Spleen (tissue), 7 donors: ENCODE results near the gene GPAM.

Experiments
- POLR2A ChIP-seq, 3 donors: fragments of 450-650 bp; IDR thresholded peaks; one replicate each; pipeline ENCODE4 v1.5.1; 2017; ENCODE audit warnings: antibody characterized with exemption in 3 of 3, mild to moderate bottlenecking in 1 of 3
- POLR2AphosphoS5 ChIP-seq, 3 donors: sonication (generic); formaldehyde crosslinking; IDR thresholded peaks; one replicate each; pipeline ENCODE4 v1.5.1; 2017; ENCODE audit warnings: antibody characterized with exemption in 3 of 3
- TF ChIP-seq, protein P1 (sequence below), 11 experiments: fragments of 200-600 bp in 7 of 11; fragments of 450-650 bp in 4 of 11; sonication (generic) in 4 of 11; IDR thresholded peaks in 8 of 11; conservative IDR thresholded peaks in 3 of 11; 1 replicate in 7 of 11; 2 replicates in 4 of 11; pipeline versions ENCODE4 v1.4.0 to v1.8.0; 2016 to 2021; ENCODE audit warnings: antibody characterized with exemption in 11 of 11, inconsistent platforms in 4 of 11, mild to moderate bottlenecking in 1 of 11
- donor health status: DM: no; HTN: no; CAD: no; lungs with moderate emphysema.
- donor health status: DM: no; HTN: no; CAD: no.
- donor health status: DM: no; HTN: no; CAD: no.

DNA sequence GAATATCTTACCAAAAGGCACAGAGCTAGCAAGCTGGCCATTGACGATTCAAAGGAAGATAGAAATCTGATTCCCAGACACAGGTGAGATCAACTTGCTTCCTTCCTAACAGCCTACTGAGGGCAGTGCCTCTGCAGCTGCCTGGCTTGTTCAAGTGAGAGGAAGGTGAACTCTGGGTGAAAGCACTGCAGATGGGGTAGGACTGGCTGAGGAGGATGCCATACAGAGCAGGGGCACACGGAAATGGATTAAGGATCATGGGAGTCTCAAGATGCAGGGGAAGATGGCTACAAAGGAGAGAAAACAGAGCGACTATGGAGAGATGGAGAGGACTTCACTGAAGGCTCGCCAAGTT lies 34.4 kb upstream of the GPAM start:
- TF ChIP-seq, protein P1, sequence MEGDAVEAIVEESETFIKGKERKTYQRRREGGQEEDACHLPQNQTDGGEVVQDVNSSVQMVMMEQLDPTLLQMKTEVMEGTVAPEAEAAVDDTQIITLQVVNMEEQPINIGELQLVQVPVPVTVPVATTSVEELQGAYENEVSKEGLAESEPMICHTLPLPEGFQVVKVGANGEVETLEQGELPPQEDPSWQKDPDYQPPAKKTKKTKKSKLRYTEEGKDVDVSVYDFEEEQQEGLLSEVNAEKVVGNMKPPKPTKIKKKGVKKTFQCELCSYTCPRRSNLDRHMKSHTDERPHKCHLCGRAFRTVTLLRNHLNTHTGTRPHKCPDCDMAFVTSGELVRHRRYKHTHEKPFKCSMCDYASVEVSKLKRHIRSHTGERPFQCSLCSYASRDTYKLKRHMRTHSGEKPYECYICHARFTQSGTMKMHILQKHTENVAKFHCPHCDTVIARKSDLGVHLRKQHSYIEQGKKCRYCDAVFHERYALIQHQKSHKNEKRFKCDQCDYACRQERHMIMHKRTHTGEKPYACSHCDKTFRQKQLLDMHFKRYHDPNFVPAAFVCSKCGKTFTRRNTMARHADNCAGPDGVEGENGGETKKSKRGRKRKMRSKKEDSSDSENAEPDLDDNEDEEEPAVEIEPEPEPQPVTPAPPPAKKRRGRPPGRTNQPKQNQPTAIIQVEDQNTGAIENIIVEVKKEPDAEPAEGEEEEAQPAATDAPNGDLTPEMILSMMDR (IDR thresholded peaks at IDR 0.05 in 8 of 11, conservative IDR thresholded peaks at IDR 0.05 in 3 of 11), result no peak
- no peak for TF ChIP-seq POLR2A (IDR thresholded peaks at IDR 0.05)
- no peak for TF ChIP-seq POLR2AphosphoS5 (IDR thresholded peaks at IDR 0.05)
